NK-92 (cell line): ENCODE measurements around the gene ZNF483.
"Not testable (repeated sequence)": the region's sequence is repeated elsewhere in the genome, so short reads cannot be mapped to it uniquely, and the experiment has no call there.

Experiments used
- DNase-seq: peaks from one replicate; lab custom pipeline; 2025; ENCODE audit not compliant: unreplicated experiment; lab: John Stamatoyannopoulos, UW

Gene ZNF483

DNA sequence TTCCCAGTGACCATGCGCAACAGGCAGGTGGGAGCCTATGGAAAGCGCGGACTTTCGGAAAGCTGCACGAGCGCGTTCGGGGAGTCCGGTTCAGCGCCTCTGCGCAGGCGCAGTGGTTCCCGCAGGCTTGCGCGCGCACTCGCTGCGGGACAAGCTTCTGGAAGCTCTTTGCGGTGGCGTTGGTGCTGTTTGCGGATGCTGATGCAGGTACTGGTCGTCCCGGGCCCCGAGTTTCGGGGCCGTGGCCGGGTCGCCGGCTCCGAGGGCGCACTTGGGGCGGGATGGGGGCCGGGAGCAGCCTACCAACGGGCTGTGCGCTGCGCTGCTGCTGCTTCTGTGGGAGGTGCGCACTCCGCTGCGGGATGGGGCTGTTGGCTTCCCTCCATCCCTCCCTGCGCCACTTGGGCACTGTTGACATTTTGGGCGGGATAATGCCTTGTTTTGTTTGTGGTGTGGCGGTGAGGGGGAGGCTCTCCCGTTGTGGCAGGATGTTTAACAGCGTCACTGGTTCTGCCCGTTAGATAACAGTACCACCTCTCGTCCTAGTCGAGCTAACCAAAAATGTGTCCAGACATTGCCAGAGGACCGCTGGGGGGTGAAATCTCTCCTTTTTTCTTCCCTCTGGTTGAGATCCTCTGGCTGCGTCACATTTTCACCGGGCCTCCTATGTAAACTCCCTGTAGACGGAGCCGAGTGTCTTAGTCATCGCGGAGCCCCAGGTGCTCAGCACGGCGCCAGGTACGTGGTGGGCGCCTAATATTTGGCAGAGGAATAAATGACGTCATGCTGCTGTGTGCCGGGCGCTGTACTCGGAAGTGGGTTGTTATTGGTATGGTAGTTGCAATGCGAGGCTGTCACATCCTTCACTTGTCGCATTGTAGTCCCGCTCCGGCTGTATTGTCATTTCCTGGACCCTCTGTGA, at the start of gene ZNF483:
ZNF483 (plus strand) TSS at position 124 of the 922 bp plus-strand sequence. CDS start 2,217 bp downstream, outside the sequence.
- DNase-seq: no peak

DNA sequence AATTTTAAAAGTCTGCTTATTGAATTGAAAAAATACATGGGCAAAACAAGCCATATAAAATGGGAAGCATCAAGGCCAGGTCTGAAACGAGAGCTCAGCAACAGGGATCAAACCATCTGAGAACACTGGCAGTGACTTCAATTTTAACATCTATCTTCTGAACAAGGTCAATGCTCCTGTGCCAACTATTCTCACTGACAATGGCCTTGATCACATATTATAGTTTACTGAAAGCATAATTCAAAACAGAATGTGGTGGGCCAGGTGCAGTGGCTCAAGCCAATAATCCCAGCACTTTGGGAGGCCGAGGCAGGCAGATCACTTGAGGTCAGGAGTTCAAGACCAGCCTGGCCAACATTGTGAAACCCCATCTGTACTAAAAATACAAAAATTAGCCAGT, 49.8 kb upstream of the ZNF483 start:
- no peak for DNase-seq

GRCh38 chr9:111477677-111478076, 47.3 kb upstream of the ZNF483 start:
- DNase-seq: no peak

DNA sequence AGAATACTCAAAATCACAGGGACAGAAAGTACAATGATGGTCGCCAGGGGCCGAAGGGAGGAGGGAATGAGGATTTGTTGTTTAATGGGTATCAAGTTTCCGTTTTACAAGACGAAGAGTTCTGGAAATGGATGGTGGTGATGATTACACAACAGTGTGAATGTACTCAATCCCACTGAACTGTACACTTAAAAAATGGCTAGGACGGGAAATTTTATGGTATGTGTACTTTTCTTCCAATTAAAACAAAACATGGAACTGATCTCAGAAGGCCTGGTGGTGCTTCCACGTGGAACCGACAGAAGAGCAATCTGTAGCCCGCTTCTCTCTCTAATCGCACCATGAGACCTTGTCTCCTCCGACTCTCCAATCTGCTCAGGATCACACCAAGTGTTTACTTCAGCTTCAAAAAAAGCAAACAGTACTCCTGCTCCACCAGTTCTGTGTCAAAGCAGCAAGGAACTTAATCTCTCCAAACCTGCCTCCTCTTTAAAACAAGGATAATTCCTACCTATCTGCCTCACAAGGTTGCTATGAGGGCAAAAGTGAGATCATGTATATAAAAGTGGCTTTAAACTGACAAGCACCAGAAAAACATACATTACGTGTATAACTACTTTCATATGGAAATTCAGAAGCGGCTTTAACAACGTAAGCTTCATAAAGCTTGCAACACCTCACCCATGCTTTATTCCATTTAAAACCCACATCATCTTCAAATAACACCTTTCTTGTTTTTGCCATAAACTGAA, 42.9 kb upstream of the ZNF483 start:
- no peak for DNase-seq

- DNase-seq: no peak
Observed at GRCh38 chr9:111482694-111483438, 42.1 kb upstream of the ZNF483 start.

DNA sequence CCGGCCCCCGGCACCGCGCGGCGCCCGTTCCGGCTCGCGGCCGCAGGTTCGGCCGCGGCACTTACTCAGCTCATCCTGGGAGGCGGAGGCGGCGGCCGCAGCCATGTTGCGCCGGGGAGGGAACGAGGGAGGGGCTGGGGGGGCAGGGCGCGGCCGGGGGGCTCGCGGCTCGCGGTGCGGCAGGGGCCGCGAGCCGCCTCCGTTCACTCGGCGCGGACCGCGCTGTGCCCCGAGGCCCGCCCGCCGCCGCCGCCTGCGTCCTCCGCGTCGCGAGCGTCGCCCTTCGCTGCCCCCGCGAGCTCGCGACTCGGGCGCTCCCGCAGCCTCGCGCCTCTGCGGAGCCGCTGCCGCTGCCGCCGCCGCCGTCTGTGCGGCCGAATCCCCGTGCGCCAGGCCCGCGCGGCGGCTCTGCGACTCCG, 41.5 kb upstream of the ZNF483 start:
- DNase-seq: no peak

GRCh38 chr9:111483858-111484571, 41.0 kb upstream of the ZNF483 start, which contains the start of gene ECPAS:
Gene ECPAS (minus strand): TSS chr9:111484383. CDS start chr9:111472918, 11,465 bp downstream.
- no peak for DNase-seq

GRCh38 chr9:111484572-111484894, 40.4 kb upstream of the ZNF483 start:
- DNase-seq: no peak

DNA sequence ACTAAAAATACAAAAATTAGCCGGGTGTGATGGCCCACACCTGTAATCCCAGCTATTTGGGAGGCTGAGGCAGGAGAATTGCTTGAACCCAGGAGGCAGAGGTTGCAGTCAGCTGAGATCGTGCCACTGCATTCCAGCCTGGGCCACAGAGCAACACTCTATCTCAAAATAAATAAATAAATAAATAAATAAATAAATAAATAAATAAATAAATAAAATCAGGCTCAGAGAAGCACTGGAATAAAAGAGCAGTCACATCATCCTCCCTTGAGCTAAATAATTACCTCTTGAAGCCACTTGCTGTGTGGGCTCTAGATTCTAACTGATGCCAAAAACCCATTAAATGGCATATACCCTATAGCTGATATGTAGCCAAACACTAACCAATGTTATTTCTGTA, 27.8 kb upstream of the ZNF483 start:
- not testable (repeated sequence) for DNase-seq

- DNase-seq: no peak
Observed at GRCh38 chr9:111501005-111501562, 23.9 kb upstream of the ZNF483 start.

- DNase-seq: no peak
Observed at GRCh38 chr9:111501648-111502047, 23.3 kb upstream of the ZNF483 start.

DNA sequence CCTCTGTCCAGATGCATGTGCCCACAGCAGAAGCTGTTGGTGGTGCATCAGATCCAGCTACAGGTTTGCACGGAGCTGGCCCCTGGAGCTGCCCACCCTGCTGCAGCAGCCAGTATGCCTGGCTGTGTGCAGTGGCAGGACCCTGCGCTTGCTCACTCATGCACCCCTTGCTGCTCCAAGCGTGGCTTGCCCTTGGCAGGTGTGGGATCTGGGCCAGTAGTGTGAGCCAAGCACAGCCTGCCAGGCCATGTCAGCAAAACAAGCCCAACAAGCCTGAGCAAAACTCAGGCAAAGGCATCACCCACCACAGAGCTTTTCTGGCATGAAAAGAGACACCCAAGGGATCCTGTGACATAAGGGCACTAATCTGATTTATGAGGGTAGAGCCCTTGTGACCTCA, 22.5 kb upstream of the ZNF483 start:
- no peak for DNase-seq

- not testable (repeated sequence) for DNase-seq
Observed at GRCh38 chr9:111511581-111511980, 13.4 kb upstream of the ZNF483 start.

DNA sequence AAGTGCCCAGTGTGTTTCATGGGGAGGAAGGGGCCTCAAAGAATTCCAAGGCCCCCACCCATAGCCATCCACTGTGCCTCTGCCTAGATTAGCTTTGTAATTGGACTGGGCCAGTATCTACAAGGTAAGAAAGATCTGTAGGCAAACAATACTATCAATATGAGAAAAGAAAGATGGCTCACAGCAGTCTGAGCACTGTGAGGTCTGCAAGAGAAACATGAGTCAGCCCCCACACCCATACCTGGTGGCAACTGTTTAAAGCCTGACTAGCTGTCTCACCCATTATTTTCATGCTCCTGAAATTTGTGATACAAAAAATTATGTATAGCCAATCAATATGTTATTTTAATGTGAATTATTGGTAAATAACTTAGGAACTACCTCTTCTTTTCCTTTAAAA, 10.0 kb upstream of the ZNF483 start:
- DNase-seq: no peak

- DNase-seq: no peak
Observed at GRCh38 chr9:111516061-111516465, 8.9 kb upstream of the ZNF483 start.

DNA sequence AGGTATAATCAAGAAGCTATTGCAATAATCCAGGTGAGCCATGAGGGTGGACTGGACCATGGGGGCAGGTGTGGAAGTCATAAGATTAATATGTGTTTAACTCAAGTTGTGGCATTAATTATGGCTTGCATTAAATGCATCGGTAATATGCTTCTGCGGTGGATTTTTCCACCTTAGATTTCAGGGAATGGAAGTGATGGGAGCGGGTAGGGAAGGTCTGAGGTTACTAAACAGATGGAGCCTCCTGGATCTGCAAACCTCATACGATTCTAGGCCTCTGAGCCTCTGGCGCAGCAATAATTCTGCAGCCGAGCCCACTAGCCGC, 286 bp upstream of the ZNF483 start:
- DNase-seq: no peak

DNA sequence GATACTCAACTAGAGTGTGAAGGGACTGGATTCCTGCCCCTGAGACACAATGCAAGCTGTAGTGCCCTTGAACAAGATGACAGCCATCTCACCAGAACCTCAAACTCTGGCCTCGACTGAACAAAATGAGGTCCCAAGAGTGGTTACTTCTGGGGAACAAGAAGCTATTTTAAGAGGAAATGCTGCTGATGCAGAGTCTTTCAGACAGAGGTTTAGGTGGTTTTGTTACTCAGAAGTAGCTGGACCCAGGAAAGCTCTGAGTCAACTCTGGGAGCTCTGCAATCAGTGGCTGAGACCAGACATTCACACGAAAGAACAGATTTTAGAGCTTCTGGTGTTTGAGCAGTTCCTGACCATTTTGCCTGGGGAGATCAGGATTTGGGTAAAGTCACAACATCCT, 2.4 kb downstream of the ZNF483 start:
- DNase-seq: no peak

DNA sequence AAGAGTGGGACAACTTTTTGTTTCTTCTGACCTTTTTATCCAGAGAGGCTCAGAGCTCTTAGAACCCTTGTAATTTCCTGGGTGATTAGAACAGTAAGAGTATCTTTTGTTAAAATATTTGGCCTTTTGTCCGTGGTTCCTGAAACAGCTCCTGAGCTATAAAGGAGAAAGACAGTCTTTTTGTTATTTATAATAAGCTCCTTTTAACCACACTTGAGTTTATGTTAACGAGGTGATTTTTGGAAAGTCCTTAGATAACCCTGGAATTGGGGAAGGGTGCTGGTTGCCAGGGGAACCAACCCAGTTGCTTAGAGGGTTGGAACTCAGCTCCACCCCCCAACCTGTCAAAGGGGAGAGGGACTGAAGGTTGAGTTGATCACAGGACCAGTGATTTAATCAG, 4.8 kb downstream of the ZNF483 start:
- DNase-seq: no peak

DNA sequence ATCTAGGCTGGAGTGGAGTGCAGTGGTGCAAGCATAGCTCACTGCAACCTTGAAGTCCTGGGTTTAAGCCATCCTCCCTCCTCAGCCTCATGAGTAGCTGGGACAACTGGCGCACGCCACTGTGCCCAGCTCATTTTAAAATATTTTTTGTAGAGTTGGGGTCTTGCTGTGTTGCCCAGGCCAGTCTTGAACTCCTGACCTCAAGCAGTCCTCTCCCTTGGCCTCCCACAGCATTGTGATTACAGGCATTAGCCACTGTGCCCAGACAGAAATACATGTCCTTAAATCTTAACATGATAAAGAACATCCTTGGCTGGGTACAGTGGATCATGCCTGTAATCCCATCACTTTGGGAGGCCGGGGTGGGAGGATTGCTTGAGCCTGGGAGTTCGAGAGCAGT, 6.7 kb downstream of the ZNF483 start:
- DNase-seq: no peak

DNA sequence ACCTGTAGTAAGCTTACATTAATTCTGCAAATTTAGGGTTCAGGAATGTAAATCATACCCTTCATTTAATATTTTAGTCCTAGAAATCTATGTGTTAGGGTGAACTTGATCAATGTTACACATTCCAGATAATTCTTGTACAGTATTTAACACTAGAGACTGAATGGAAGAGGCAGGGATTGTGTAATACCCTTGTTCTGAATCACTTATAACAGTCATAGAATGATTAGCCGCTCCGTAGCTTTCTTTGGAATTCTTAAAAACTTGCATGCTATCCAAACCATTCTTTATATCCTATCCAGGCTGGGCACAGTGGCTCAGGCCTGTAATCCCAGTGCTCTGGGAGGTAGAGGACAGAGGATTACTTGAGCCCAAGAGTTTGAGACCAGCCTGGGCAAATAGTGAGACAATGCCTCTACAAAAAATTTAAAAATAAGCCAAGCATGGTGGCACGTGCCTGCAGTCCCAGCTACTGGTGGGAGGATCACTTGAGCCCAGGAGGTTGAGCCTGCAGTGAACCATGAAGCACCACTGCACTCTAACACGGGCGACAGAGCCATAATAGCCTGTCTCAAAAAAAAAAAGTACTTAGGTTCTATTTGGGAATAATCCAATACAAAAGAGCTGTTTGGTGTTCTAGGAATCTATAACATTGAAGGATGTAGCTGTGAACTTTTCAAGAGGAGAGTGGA, 8.3 kb downstream of the ZNF483 start:
- DNase-seq: no peak
